GM21381 (cell line): ENCODE data around the gene TBC1D4.

Source experiments
- ATAC-seq: cut with Tn5 transposase; IDR thresholded peaks from one replicate; pipeline ENCODE4 v1.9.1; 2021; ENCODE audit warnings: mild to moderate bottlenecking, moderate library complexity; ENCODE audit not compliant: unreplicated experiment

Gene TBC1D4

GRCh38 chr13:75486146-75487062, 4.4 kb upstream of the TBC1D4 start:
- ATAC-seq: no peak

GRCh38 chr13:75485286-75486062, 3.5 kb upstream of the TBC1D4 start:
- ATAC-seq: no peak

DNA sequence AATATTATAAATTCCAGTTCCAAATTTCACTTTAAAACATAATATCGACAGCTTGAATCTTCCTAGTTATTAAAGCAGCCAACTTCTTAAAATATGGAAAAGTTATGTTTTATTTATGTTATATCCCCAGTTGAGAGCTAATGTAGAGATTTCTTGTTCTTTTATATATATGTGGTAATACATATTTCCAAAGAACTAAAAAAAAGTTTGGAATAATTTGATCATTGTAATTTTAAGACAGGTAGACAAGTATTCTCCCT, 781 bp upstream of the TBC1D4 start:
- no peak for ATAC-seq

GRCh38 chr13:75481176-75482069, 546 bp downstream of the TBC1D4 start:
- ATAC-seq: peak; percentile 24

DNA sequence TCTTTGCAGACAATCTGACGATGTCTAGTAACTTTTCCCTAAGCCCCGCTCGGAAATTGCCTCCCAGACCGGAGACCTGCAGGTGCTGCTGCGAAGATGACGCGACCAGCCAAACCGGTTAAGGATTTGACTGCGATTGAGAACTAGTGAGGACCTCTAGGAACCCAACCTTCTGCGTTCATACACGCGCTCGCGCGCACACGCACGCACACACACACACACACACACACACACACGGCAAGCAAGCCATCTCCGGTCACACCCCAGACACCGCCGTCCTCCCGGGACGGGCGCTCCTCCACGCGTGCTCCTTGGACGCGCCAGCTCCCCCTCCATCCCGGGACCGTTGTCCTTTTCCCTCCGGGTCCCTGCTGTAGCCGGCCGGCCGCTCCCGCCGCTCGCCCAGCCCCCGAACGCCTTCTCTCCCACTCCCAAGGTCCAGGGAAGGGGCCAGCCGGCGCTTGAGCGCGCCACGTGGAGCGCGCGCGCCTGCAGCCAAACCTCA, 1.2 kb downstream of the TBC1D4 start:
- no peak for ATAC-seq

GRCh38 chr13:75479102-75479740, 2.7 kb downstream of the TBC1D4 start:
- no peak for ATAC-seq

DNA sequence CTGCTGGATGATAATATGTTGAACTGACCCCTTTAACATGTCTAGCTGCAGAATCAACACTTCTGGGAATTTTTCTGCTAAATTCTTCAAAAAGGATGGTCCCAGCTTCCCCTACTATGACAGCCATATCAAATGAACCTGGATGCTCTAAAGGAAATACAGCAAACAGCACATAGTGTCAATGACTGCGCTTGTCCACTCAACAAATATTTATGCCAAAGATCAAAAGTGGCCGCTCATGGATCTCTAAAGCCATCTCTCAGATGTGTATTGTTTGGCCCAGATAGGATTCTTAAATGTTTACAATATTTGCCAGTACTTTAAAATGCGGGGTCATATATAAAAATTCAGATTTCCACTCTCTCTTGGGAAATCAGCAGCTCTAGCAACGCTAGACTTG, 3.3 kb downstream of the TBC1D4 start:
- ATAC-seq: no peak

DNA sequence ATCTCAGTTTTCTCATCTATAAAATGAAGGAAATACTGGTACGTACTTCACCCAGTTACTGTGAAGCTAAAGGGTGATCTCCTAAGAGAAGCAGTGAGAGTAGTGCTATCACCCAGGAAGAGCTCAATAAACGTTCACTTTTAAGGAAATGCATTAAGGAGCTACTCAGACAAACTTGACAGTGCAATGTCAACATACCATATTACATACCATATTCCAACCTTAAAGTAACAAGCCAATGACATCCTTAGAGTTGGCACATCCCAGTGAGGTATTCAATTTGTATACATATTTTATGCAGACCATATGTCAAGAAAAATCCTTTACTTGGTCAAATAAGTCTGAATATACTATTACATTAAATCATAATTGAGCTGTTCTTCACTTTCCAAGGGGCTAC, 7.0 kb downstream of the TBC1D4 start:
- no peak for ATAC-seq

- ATAC-seq: no peak
Measured at GRCh38 chr13:75473468-75473867, 8.5 kb downstream of the TBC1D4 start.

DNA sequence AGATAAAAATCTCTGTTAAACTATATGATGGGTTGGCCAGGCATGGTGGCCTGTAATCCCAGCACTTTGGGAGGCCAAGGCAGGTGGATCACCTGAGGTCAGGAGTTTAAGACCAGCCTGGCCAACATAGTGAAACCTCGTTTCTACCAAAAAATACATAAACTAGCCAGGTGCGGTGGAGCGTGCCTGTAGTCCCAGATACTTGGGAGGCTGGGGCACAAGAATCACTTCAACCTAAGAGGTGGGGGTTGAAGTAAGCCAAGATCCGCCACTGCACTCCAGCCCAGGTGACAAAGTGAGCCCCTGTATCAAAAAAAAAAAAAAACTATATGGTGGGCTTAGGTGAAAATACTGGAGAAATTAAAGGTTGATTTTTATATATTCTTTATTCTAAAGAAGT, 11.3 kb downstream of the TBC1D4 start:
- ATAC-seq: no peak

DNA sequence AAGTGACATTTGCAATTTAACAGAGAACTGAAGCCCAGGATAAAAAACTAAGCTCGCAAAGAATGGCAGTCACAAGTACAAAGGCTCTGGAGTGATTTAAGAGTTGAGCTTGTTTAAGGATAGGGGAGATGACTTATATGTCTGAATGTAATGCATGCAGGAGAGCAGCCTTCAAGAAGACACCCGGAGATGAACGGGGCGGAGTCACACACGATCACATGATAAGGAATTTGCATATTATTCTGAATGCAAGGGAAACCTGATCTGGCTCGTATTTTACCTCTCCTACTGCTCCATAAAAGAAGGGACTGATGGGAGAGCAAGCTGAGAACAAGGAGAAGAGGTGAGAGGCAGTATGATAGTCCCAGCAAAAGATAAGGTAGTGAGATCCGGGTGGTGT, 12.9 kb downstream of the TBC1D4 start:
- ATAC-seq: no peak

GRCh38 chr13:75468602-75469001, 13.4 kb downstream of the TBC1D4 start:
- no peak for ATAC-seq

DNA sequence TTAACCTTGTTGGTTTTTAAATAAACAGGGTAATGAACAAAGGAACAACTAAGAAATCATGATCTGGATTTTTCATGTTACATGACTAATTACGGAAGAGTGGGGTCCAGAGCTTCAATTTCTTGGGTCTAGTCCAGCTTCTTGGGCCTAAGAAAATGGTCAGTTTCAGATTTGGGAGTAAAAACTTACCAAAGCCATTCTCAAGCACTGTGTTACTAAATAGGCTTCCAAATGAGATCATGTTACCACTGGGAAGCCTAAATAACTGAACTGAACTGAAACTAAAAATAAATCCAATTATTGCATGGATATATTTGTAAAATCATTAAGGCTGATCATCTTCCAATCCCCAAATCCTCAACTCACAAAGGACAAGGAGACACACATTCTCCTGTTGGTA, 13.9 kb downstream of the TBC1D4 start:
- ATAC-seq: no peak

GRCh38 chr13:75467040-75467728, 14.8 kb downstream of the TBC1D4 start:
- no peak for ATAC-seq

- no peak for ATAC-seq
Measured at GRCh38 chr13:75465236-75465635, 16.7 kb downstream of the TBC1D4 start.

DNA sequence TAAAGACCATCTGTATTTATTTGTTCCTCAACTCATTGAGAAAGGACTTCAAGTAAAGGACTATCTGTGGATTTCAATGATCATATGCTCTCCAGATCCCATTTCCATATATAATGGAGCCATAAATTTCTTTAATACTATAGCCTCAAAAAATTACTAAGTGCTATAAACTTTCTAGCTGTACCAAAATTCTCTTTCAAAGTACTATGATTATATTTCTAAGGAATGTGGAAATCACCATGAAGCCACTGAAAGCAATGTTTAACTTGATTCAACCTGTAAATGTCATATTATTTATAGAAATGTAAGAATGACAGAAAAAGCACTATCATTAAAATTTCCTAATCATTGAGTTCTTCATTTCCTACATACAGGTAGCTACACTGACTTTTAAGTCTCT, 20.7 kb downstream of the TBC1D4 start:
- no peak for ATAC-seq

DNA sequence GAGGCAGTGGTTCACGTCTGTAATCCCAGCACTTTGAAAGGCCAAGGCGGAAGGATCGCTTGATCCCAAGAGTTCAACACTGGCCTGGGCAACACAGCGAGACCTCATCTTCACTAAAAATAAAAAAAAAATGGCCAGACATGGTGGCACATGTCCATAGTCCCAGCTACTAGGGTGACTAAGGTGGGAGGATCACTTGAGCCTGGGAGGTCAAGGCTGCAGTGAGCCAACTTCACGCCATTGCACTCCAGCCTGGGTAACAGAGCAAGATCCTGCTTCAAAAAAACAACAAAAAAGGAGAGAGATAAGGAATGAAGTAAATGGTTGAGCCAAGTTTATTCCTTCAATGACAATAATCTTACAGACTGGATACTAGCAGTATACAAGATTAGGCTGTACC, 21.3 kb downstream of the TBC1D4 start:
- no peak for ATAC-seq

DNA sequence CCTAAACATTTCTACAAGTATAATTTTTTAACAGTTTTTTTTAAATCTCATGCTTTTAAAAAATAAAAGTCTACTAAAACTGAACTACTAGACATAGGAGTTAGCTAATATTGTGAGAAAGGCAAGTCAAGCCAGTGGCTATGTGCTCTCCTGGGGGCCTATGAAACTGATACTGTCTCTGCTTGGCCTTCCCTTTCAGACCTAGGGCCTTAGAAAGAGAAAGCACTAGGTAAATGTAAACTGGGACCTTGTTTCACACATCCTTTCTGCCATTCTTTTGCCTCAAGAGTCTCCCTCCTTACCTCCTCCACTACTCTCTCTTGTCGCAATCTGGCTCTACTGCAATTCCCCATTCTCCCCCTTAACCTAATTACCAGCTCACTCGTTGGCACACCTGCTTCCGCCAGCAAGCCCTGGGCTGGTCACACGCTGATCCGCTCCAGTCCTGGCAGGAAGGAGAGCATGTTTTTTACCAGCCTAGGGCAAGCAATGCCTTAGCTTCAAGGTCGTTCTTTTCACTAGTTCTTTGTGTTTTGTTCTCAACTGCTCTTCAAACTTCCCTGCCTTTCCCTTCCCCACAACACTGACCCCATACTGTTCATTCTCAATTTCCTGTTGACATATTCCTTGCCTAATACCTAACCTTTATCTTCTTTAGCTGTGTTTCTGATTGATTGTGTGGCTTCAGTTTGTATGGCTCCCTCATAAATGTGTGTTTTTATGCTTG, 23.1 kb downstream of the TBC1D4 start:
- peak; percentile 100 for ATAC-seq

- no peak for ATAC-seq
Measured at GRCh38 chr13:75455962-75456361, 26.0 kb downstream of the TBC1D4 start.
